Activated B cell treated with CpG ODN at 0.5 μM for 24 hours (primary cell): ENCODE results near the gene MAP6. TPM values are rescaled to one million over a fixed set of nuclear protein-coding genes. Genes with fewer than 3 reads are reported as not detected.
A peak's percentile ranks its signal among the peaks of the same experiment; 100 is the strongest.

ENCODE experiments used
- ATAC-seq: fragments of 200-7000 bp; cut with Tn5 transposase; one replicate; pipeline ENCODE4 v1.10.0; 2021; ENCODE audit warnings: low read depth, mild to moderate bottlenecking, moderate library complexity
- CTCF ChIA-PET: fragments of 350-600 bp; sonication (Branson Sonifier 250); formaldehyde crosslinking; loops from one replicate; lab custom pipeline; 2021; ENCODE audit warnings: antibody characterized with exemption; lab: Charles Lee
- POLR2A ChIA-PET: fragments of 350-600 bp; sonication (Branson Sonifier 250); formaldehyde crosslinking; loops from one replicate; lab custom pipeline; 2021; ENCODE audit warnings: antibody characterized with exemption; lab: Charles Lee
- DNase-seq: peaks from one replicate; pipeline ENCODE4 v3.0.0; 2022
- H3K27ac Mint-ChIP-seq: one replicate; pipeline ENCODE4 v1.8.0; 2020; ENCODE audit warnings: mixed read lengths
- H3K27me3 Mint-ChIP-seq: one replicate; pipeline ENCODE4 v1.8.0; 2021; ENCODE audit warnings: mixed read lengths
- H3K36me3 Mint-ChIP-seq: one replicate; pipeline ENCODE4 v1.8.0; 2021; ENCODE audit warnings: low read depth, mixed read lengths
- H3K4me1 Mint-ChIP-seq: one replicate; pipeline ENCODE4 v1.8.0; 2021; ENCODE audit warnings: mixed read lengths
- H3K4me3 Mint-ChIP-seq: one replicate; pipeline ENCODE4 v1.8.0; 2020; ENCODE audit warnings: mild to moderate bottlenecking, mixed read lengths
- H3K9me3 Mint-ChIP-seq: one replicate; pipeline ENCODE4 v1.8.0; 2020; ENCODE audit warnings: mixed read lengths
- CTCF ChIP-seq: fragments of 200-600 bp; IDR thresholded peaks from one replicate; pipeline ENCODE4 v1.8.0; 2022; ENCODE audit warnings: antibody characterized with exemption, mild to moderate bottlenecking
- intact Hi-C: fragments of 100-400 bp; cut with micrococcal nuclease; formaldehyde crosslinking; loops from one replicate; pipeline ENCODE4 v1.15.1; 2024
- total RNA-seq: library from RNA; stranded (reverse); gene quantifications from 2 replicates; pipeline ENCODE4 v1.2.3, GENCODE V29; 2022

The MAP6 gene
- total RNA-seq, 1 donor from 2014 or later: 0.40 TPM

- H3K4me1 Mint-ChIP-seq: peaks cover 33% of the 10 kb centered on the region
- ATAC-seq: no peak
- H3K4me3 Mint-ChIP-seq: no peak overlapping the region
- TF ChIP-seq CTCF: no peak
- DNase-seq: no peak
- H3K36me3 Mint-ChIP-seq: no peaks in the 10 kb centered on the region
- intact Hi-C loops: no loop called here
- H3K27ac Mint-ChIP-seq: no peak overlapping the region
- H3K9me3 Mint-ChIP-seq: peaks cover 2% of the 10 kb centered on the region
- H3K27me3 Mint-ChIP-seq: no peaks in the 10 kb centered on the region
- ChIA-PET CTCF (no interaction called here), POLR2A (no interaction called here)
Measured at GRCh38 chr11:75578977-75579376, 89.9 kb downstream of the MAP6 start.

- no peak for TF ChIP-seq CTCF
- no peak overlapping the region for H3K27ac Mint-ChIP-seq
- no peaks in the 10 kb centered on the region for H3K27me3 Mint-ChIP-seq
- intact Hi-C loops: no loop called here
- peaks cover 23% of the 10 kb centered on the region for H3K4me1 Mint-ChIP-seq
- H3K9me3 Mint-ChIP-seq: peaks cover 2% of the 10 kb centered on the region
- H3K36me3 Mint-ChIP-seq: no peaks in the 10 kb centered on the region
- DNase-seq (no peak), ATAC-seq (no peak)
- ChIA-PET CTCF (no interaction called here), POLR2A (interaction anchor here (0.7 kb wide), 1 partner anchor 13 kb away, joined by 3 read pairs; no protein-coding TSS in a partner anchor)
- H3K4me3 Mint-ChIP-seq: no peak overlapping the region
Measured at GRCh38 chr11:75577207-75577606, 91.6 kb downstream of the MAP6 start.

GRCh38 chr11:75576499-75576918 is 92.3 kb downstream of the MAP6 start:
- POLR2A ChIA-PET: interaction anchor here (0.6 to 1.1 kb wide), 4 partner anchors 10 to 301 kb away, joined by 3 read pairs; partner anchors contain the start of gene SERPINH1
- no peak for TF ChIP-seq CTCF
- Mint-ChIP-seq H3K4me3 (peak overlapping the region; percentile 3), H3K4me1 (peaks cover 21% of the 10 kb centered on the region), H3K27me3 (no peaks in the 10 kb centered on the region), H3K36me3 (no peaks in the 10 kb centered on the region), H3K27ac (peak overlapping the region; percentile 60), H3K9me3 (peaks cover 2% of the 10 kb centered on the region)
- CTCF ChIA-PET: no interaction called here
- intact Hi-C loops: loop anchor here (1.0 kb wide), 1 partner anchor 14 kb away; the partner anchor contains the start of gene SERPINH1
- ATAC-seq: peak; percentile 94
- DNase-seq: peak; percentile 60

- H3K4me3 Mint-ChIP-seq: no peak overlapping the region
- peaks cover 2% of the 10 kb centered on the region for H3K9me3 Mint-ChIP-seq
- H3K27me3 Mint-ChIP-seq: no peaks in the 10 kb centered on the region
- ChIA-PET CTCF (interaction anchor here (1.2 kb wide), 1 partner anchor 13 kb away, joined by 4 read pairs; the partner anchor contains the start of gene SERPINH1), POLR2A (interaction anchor here (0.6 to 1.9 kb wide), 7 partner anchors 8 to 652 kb away, joined by 3 to 6 read pairs (median 3); partner anchors contain the start of gene SERPINH1)
- peak overlapping the region; percentile 60 for H3K27ac Mint-ChIP-seq
- no peaks in the 10 kb centered on the region for H3K36me3 Mint-ChIP-seq
- peaks cover 21% of the 10 kb centered on the region for H3K4me1 Mint-ChIP-seq
- no peak for TF ChIP-seq CTCF
- DNase-seq (no peak), ATAC-seq (no peak)
- intact Hi-C loops: loop anchor here (1.0 kb wide), 1 partner anchor 14 kb away; the partner anchor contains the start of gene SERPINH1
Measured at GRCh38 chr11:75576017-75576416, 92.8 kb downstream of the MAP6 start.

GRCh38 chr11:75574698-75575602 is 93.9 kb downstream of the MAP6 start:
- POLR2A ChIA-PET: interaction anchor here (0.6 to 1.9 kb wide), 4 partner anchors 9 to 653 kb away, joined by 3 to 6 read pairs (median 4); partner anchors contain the start of gene SERPINH1
- no peaks in the 10 kb centered on the region for H3K27me3 Mint-ChIP-seq
- H3K27ac Mint-ChIP-seq: no peak overlapping the region
- ATAC-seq (no peak), DNase-seq (no peak)
- H3K4me1 Mint-ChIP-seq: peaks cover 21% of the 10 kb centered on the region
- H3K36me3 Mint-ChIP-seq: peaks cover 2% of the 10 kb centered on the region
- H3K9me3 Mint-ChIP-seq: peaks cover 2% of the 10 kb centered on the region
- no peak overlapping the region for H3K4me3 Mint-ChIP-seq
- intact Hi-C loops: no loop called here
- CTCF ChIA-PET: interaction anchor here (1.2 kb wide), 1 partner anchor 12 kb away, joined by 4 read pairs; the partner anchor contains the start of gene SERPINH1
- TF ChIP-seq CTCF: no peak
